ENCODE results near the gene SCYGR2.

Gene SCYGR2

GRCh38 chr2:227613272-227613660 lies 14.6 kb downstream of the SCYGR2 start:
- DNase-seq: no peak

- no peak for DNase-seq
Measured at GRCh38 chr2:227614246-227614645, 15.6 kb downstream of the SCYGR2 start.

- DNase-seq: no peak
Measured at GRCh38 chr2:227614740-227615139, 16.0 kb downstream of the SCYGR2 start, which contains the start of gene SCYGR3. Gene SCYGR3 (minus strand): TSS chr2:227614840. CDS start chr2:227614840, 0 bp downstream.

- DNase-seq: no peak
Measured at GRCh38 chr2:227615181-227615580, 16.5 kb downstream of the SCYGR2 start.

GRCh38 chr2:227615906-227616305 lies 17.2 kb downstream of the SCYGR2 start:
- DNase-seq: no peak

GRCh38 chr2:227616631-227617030 lies 17.9 kb downstream of the SCYGR2 start:
- DNase-seq: no peak

- DNase-seq: no peak
Measured at GRCh38 chr2:227617316-227618230, 18.9 kb downstream of the SCYGR2 start, which contains the start of gene SCYGR4. Gene SCYGR4 (plus strand): TSS chr2:227617498. CDS start chr2:227617498, 0 bp downstream.

- no peak for DNase-seq
Measured at GRCh38 chr2:227623226-227623625, 24.5 kb downstream of the SCYGR2 start.

GRCh38 chr2:227625420-227625819 lies 26.7 kb downstream of the SCYGR2 start:
- no peak for DNase-seq

GRCh38 chr2:227626580-227627151 lies 28.0 kb downstream of the SCYGR2 start:
- DNase-seq: no peak

- no peak for DNase-seq
Measured at GRCh38 chr2:227627769-227628168, 29.1 kb downstream of the SCYGR2 start.

GRCh38 chr2:227629435-227629834 lies 30.7 kb downstream of the SCYGR2 start:
- no peak for DNase-seq

- DNase-seq: no peak
Measured at GRCh38 chr2:227630322-227630721, 31.6 kb downstream of the SCYGR2 start.

- no peak for DNase-seq
Measured at GRCh38 chr2:227632827-227633226, 34.1 kb downstream of the SCYGR2 start.

GRCh38 chr2:227634201-227634600 lies 35.5 kb downstream of the SCYGR2 start:
- DNase-seq: no peak

GRCh38 chr2:227642656-227643055 lies 44.0 kb downstream of the SCYGR2 start:
- no peak for DNase-seq

GRCh38 chr2:227643990-227644551 lies 45.4 kb downstream of the SCYGR2 start:
- DNase-seq: no peak
